GM18907 (cell line): Measurements from ENCODE around the gene ARSA.
"Not testable (repeated sequence)": the region's sequence is repeated elsewhere in the genome, so short reads cannot be mapped to it uniquely, and the experiment has no call there.

Source experiments
- ATAC-seq: cut with Tn5 transposase; IDR thresholded peaks from one replicate; pipeline ENCODE4 v1.9.1; 2021; ENCODE audit warnings: mild to moderate bottlenecking, moderate library complexity; ENCODE audit not compliant: unreplicated experiment

The ARSA gene

GRCh38 chr22:50656122-50657070 is 28.4 kb upstream of the ARSA start:
- ATAC-seq, result no peak

DNA sequence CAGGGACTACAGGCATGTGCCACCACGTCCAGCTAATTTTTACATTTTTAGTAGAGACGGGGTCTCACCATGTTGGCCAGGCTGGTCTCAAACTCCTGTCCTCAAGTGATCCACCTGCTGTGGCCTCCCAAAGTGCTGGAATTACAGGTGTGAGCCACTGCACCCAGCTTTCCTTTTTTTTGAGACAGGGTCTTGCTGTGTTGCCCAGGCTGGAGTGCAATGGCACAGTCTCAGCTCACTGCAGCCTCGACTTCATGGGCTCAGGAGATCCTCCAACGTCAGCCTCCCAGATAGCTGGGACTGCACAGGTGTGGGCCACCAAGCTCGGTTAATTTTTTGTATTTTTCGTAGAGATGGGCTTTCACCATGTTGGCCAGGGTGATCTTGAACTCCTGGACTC is 26.7 kb upstream of the ARSA start:
- not testable (repeated sequence) for ATAC-seq

- ATAC-seq, result no peak
These were observed 25.3 kb upstream of the ARSA start for GRCh38 chr22:50653256-50653655.

- not testable (repeated sequence) for ATAC-seq
These were observed 15.8 kb upstream of the ARSA start for GRCh38 chr22:50643821-50644101.

DNA sequence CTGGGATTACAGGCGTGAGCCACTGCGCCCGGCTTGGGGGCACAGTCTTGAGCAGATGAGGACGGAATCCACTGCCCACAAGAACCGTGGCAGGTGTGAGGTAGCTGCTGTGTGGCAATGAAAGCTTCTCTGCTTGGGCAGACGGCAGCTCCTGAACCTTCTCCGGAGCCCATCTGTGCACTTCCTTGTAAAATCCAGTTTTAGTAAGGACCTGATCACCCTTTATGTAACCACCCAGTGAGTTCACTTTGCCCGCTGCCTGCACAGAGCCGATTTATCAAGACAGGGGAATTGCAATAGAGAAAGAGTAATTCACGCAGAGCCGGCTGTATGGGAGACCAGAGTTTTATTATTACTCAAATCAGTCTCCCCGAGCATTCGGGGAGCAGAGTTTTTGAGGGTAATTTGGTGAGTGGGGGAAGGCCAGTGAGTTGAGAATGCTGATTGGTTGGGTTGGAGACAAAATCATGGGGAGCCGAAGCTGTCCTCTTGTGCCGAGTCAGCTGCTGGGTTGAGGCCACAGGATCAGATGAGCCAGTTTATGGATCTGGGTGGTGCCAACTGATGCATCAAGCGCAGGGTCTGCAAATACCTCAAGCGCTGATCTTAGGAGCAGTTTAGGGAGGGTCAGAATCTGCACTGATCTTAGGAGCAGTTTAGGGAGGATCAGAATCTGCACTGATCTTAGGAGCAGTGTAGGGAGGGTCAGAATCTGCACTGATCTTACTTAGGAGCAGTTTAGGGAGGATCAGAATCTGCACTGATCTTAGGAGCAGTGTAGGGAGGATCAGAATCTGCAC is 15.3 kb upstream of the ARSA start:
- ATAC-seq, result not testable (repeated sequence)

DNA sequence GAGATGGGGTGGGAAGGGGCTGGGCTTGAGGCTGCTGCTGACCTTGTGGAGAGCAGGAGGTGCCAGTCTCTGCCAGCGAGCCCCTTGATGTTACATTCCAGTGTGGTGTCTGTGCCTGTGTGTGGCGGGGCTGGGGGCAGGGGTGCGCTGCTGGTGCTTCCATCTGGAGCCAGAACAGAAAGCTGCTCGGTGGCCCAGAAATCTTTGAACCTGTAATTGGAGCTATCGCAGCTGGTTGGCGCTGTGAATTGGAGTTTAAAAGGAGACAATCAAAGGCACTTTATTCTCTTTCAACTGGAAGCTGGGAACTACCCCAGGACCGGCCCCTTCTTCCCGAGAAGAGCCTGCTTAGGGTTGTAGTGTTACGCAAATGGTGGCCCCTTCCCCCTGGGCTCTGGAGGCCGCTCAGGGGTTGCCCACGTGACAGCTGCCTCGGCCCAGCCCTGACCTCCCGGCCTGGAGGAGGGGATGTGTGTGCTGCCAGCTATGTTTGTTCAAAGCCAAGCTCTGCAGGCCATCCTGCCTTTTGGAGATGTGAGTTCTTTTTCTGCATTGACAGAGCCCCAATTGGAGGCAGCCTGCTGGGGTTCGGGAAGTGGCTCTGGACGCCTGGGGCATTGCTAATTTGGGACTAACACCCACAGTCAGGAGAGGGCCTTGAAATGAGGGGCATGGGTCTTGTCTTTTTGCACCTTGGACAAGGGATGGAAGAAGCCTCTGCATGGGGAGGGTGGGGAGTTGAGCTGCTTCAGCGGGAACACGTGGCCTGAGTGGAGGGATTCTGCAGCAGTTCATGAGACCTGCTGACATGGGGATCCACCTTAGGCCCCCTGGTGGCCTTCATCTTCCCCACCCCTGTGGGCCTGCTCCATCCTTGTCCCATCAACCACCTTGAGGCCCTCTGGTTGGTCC is 14.0 kb upstream of the ARSA start:
- ATAC-seq, result no peak

DNA sequence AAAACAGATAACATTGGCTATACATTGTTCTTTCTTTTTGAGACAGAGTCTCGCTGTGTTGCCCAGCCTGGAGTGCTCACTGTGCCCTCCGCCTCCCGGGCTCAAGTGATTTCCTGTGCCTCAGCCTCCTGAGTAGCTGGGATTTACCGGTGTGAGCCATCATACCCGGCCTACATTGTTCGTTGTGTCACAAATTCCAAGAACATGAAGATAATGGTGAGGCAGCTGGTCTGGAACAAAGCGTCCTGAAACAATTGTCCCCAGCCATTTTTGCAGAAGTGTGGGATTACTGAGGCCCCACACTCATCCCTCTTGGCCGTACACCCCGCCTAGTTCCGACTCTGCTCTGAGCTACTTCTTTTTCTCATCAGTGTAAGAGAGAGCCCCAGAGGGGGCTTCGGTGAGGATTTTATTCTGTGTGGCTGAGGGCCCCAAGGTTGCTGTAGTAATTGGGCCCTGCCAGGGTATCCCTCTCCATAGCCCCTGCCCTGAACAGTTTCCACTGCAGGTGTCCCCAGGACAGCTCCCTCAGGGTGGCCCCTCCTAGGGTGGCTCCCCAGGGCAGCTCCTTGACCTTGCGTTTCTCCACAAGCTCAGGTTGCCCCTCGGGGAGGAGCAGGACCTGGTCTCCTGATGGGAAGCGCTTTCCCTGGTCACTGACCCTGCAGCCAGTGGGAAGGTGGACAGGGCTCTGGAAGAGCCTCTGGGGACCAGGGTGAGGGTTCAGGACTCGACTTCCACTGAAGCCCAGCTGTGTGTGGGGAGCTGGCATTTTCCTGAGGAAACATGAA is 13.1 kb upstream of the ARSA start:
- no peak for ATAC-seq

DNA sequence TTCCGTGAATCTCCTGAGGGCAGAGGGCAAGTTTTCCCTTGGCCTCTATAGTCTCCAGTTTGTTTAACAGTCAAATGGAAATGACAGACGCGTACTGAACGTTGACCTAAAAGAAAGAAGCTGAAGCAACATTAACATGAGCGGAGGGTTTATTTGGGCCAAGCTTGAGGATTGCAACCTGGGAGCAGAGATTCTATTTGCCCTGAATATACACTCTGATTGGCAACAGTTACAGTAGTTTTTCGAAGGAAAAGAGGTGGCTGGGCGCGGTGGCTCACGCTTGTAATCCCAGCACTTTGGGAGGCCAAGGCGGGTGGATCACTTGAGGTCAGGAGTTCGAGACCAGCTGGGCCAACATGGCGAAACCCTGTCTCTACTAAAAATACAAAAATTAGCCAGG is 12.3 kb upstream of the ARSA start:
- not testable (repeated sequence) for ATAC-seq

DNA sequence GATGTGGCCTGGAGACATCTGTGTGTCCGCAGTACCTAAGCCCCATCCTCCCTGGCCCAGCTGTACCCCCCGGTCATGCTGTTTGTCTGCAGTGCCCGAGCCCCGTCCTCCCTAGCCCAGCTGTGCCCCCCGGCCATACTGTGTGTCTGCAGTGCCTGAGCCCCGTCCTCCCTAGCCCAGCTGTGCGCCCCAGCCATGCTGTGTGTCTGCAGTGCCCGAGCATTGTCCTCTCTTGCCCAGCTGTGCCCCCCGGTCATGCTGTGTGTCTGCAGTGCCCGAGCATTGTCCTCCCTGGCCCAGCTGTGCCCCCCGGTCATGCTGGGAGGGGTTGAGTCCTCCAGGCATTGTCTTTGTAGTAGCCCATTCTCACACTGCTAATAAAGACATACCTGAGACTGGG is 7.6 kb upstream of the ARSA start:
- ATAC-seq, result no peak

DNA sequence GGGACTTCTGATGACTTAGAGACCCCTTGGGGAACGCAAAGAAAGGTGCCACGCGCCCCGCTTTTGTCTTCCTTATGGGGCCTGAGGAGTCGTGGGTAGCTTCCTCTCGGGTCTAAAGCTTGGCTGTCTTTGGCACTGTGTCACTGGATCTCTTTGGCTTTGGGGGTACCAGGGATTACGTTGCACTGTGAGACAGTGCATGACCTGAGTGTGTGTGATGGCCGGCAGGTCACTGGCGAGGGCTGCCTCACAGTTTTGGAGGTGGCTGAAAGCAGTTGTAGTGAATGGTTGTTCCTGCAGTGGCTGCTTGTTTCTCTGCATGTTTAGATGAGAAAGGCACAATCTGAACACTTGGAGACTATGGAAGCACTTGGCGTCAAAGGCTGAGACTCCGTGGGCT is 5.8 kb upstream of the ARSA start:
- no peak for ATAC-seq

- no peak for ATAC-seq
These were observed 5.1 kb upstream of the ARSA start for GRCh38 chr22:50633086-50633485.

DNA sequence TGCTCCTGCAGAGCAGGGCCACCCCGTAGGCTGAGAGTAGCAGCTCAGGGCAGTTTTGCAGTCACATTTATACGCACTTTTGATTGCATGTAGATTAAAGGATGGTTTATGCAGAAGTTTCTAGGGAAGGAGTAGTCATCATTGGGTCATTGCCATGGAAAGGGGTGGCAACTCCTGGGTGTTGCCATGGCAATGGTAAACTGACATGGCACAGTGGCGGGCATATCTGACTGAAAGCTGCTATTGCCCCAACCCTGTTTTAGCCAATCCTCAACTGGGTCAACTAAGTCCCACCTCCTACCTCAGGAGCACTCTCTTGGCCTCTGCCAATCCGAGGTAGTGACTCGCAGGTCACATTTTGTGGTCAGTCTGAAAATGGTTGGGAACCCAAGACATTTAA is 2.4 kb upstream of the ARSA start:
- ATAC-seq, result no peak

- no peak for ATAC-seq
These were observed 687 bp upstream of the ARSA start for GRCh38 chr22:50628543-50629134.

GRCh38 chr22:50626850-50627641 is 906 bp downstream of the ARSA start:
- no peak for ATAC-seq

GRCh38 chr22:50626314-50626849 is 1.6 kb downstream of the ARSA start:
- ATAC-seq, result no peak

DNA sequence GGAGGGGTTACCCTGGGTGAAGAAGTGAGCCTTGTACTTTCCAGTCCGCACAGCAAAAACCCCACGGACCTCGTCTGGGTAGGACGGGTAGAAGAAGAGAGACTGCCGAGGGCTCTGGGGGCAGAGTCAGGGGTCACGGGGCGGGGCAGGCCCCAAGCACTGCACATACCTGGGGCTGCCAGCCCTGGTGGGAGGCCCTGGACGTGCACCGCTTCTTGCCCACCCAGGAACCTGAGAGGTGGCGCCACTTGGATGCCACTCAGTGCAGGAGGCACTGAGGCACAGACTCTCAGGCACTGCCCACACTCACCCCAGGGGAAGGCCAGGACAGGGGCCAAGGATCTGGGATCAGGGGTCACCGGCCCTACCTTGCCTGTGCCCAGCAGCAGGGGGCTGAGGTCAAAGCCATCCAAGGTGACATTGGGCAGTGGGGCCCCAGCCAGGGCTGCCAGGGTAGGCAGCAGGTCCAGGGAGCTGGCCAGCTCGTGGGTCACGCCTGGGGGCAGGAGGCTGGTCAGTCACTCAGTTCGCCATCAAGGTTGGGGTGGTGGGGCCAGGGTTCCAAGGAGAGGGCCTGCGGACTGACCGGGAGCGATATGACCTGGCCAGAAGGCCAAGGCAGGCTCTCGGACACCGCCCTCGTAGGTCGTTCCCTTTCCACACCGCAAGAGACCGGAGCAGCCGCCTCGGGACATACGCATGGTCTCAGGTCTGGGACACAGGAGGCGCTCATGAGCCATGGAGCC is 2.2 kb downstream of the ARSA start:
- no peak for ATAC-seq

GRCh38 chr22:50625131-50625567 is 2.8 kb downstream of the ARSA start:
- ATAC-seq, result no peak
